Measurements from ENCODE around the gene TLX1. TPM values are rescaled to one million over a fixed set of nuclear protein-coding genes. Genes with fewer than 3 reads are reported as not detected.
"Not testable (repeated sequence)": the region's sequence is repeated elsewhere in the genome, so short reads cannot be mapped to it uniquely, and the experiment has no call there.

TLX1 gene
- polyA plus RNA-seq, 2 of the 4 experiments (the other 2 are of a cell fraction) = 0.06 TPM; not detected in 1

DNA sequence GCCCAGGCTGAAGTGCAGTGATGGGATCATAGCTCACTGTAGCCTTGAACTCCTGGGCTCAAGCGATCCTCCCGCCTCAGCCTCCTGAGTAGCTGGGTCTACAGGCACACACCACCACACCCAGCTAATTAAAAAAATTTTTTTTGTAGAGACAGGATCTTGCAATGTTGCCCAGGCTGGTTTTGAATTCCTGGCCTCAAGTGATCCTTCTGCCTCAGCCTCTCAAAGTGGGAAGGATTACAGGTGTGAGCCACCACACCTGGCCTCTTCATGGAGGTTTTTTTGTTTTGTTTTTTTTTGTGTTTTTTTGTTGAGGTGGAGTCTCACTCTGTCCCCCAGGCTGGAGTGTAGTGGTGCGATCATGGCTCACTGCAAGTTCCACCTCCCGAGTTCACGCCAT lies 23.4 kb downstream of the TLX1 start:
- FAIRE-seq; DNase-seq (ENCODE audit: low read depth in 1 of 2, low spot score in 1 of 2); H3K27ac ChIP-seq; ATAC-seq; H3K4me1 ChIP-seq; H3K4me2 ChIP-seq; H3K4me3 ChIP-seq; POLR2A ChIA-PET: not testable (repeated sequence)
- H3K9me3 ChIP-seq = peaks cover 12% of the 10 kb centered on the region
- CTCF ChIA-PET = interaction anchor here (0.6 to 6.4 kb wide), 8 partner anchors 8 to 435 kb away, joined by 3 to 61 read pairs (median 5); no protein-coding TSS in a partner anchor
- WGBS (ENCODE audit: missing lambda C conversion rate) = 71% methylated on average over 5 of the region's 5 CpGs

DNA sequence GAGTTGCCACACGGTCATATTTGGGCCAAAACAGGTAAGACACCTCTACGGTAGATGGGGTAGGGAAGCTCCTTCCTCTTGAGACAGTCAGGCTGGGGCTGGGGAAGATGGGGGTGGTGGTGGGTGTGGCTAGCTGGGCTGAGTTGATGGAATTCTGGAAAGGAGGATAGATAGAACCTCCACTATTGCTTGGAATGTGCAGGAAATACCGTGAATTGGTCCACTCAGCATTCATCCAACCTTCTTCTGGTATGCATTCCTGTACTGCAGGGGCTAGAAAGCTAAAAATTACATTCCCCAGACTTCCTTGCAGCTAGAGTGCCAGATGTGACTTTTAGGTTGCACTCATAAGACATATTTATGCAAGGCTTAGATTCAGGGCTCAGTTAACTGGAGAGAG lies 24.8 kb downstream of the TLX1 start:
- TF ChIP-seq HOXB5 (CRISPR knock-in tag; IDR thresholded peaks at IDR 0.05) (no peak), MAFK (IDR thresholded peaks at IDR 0.05; ENCODE audit: partially characterized antibody) (peak; percentile 20)
- DNase-seq (ENCODE audit: low read depth in 1 of 2, low spot score in 1 of 2) (no peak), ATAC-seq (no peak), FAIRE-seq (no peak)
- CTCF ChIA-PET = interaction anchor here (1.1 to 7.3 kb wide), 8 partner anchors 14 to 625 kb away, joined by 3 to 67 read pairs (median 4); no protein-coding TSS in a partner anchor
- no peak overlapping the region for H3K4me3 ChIP-seq
- WGBS (ENCODE audit: missing lambda C conversion rate) = 23% methylated on average over 3 of the region's 3 CpGs
- H3K4me2 ChIP-seq = no peak overlapping the region
- POLR2A ChIA-PET = interaction anchor here (0.5 kb wide), 1 partner anchor 434 kb away, joined by 7 read pairs; no protein-coding TSS in a partner anchor
- H3K9me3 ChIP-seq = 0 out of 3 replicates have a peak, but pooled peaks cover 2% of the 10 kb centered on the region
- no peak overlapping the region for H3K27ac ChIP-seq
- H3K4me1 ChIP-seq = 0 out of 3 replicates have a peak, but pooled peaks cover 6% of the 10 kb centered on the region

DNA sequence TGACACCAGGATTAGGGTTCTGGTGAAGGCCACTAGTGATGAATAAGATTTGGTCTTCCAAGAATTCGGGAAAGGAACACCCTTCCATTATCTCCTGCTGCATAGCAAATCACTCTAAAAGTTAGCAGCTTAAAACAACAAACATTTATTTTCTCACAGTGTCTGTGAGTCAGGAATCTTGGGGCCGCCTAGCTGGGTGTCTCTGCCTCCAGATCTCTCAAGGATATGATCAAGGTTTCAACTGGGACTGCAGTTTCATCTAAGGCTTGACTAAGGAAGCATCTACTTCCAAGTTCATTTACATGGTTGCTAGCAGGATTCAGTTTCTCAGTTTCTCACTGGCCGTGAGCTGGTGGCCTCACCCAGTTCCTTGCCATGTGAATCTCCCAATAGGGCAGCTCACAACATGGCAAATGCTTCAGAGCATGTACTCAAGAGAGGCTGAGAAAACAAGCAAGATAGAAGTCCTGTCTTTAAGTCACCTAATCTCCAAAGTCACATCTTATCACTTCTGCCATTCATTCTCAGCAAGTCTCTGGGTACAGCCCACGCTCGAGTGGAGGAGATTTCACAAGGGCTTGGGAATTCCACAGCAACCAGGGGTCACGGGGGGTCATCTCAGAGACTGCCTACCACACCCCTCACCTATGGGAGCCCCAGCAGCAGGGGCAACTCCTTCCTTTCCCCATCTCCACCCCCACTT lies 26.8 kb downstream of the TLX1 start:
- FAIRE-seq = no peak
- DNase-seq (ENCODE audit: low read depth in 1 of 2, low spot score in 1 of 2) = no peak
- POLR2A ChIA-PET = no interaction called here
- 0 out of 3 replicates have a peak, but pooled peaks cover 6% of the 10 kb centered on the region for H3K4me1 ChIP-seq
- H3K27ac ChIP-seq = peak overlapping the region in 1 of 2 experiments; percentile 16; a peak in 1 of 6 replicates
- H3K4me2 ChIP-seq = no peak overlapping the region
- whole genome bisulfite sequencing (ENCODE audit: missing lambda C conversion rate) = 32% methylated on average over 6 of the region's 6 CpGs
- H3K4me3 ChIP-seq = no peak overlapping the region
- CTCF ChIA-PET = interaction anchor here (0.7 to 7.3 kb wide), 8 partner anchors 9 to 399 kb away, joined by 3 to 67 read pairs (median 3); partner anchors contain the start of gene KAZALD1
- TF ChIP-seq MAZ (IDR thresholded peaks at IDR 0.05; ENCODE audit: borderline replicate concordance, low read depth, low read length) (no peak), SMC3 (IDR thresholded peaks at IDR 0.05) (no peak), BHLHE40 (IDR thresholded peaks at IDR 0.05; ENCODE audit: low read depth, low read length) (no peak), KDM5A (IDR thresholded peaks at IDR 0.05) (no peak), FOSL2 (IDR thresholded peaks at IDR 0.05) (no peak), FOSL2 (CRISPR knock-in tag; IDR thresholded peaks at IDR 0.05) (no peak), CBX8 (IDR thresholded peaks at IDR 0.05) (no peak), POLR2AphosphoS2 (conservative IDR thresholded peaks at IDR 0.05; ENCODE audit: low read length) (no peak), ZNF302 (CRISPR knock-in tag; IDR thresholded peaks at IDR 0.05) (no peak), RCOR1 (IDR thresholded peaks at IDR 0.05; ENCODE audit: low read depth, low read length) (no peak), PHF8 (IDR thresholded peaks at IDR 0.05; ENCODE audit: borderline replicate concordance, low read depth) (no peak), CEBPB (IDR thresholded peaks at IDR 0.05) (no peak), ZFP36 (IDR thresholded peaks at IDR 0.05; ENCODE audit: borderline replicate concordance, partially characterized antibody) (no peak), KDM1A (IDR thresholded peaks at IDR 0.05; ENCODE audit: low read depth) (no peak)
- TF ChIP-seq, protein P1, sequence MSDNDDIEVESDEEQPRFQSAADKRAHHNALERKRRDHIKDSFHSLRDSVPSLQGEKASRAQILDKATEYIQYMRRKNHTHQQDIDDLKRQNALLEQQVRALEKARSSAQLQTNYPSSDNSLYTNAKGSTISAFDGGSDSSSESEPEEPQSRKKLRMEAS (IDR thresholded peaks at IDR 0.05) = no peak
- TF ChIP-seq, protein P2, sequence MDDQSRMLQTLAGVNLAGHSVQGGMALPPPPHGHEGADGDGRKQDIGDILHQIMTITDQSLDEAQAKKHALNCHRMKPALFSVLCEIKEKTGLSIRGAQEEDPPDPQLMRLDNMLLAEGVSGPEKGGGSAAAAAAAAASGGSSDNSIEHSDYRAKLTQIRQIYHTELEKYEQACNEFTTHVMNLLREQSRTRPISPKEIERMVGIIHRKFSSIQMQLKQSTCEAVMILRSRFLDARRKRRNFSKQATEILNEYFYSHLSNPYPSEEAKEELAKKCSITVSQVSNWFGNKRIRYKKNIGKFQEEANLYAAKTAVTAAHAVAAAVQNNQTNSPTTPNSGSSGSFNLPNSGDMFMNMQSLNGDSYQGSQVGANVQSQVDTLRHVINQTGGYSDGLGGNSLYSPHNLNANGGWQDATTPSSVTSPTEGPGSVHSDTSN (IDR thresholded peaks at IDR 0.05) = no peak
- TF ChIP-seq, protein P3, sequence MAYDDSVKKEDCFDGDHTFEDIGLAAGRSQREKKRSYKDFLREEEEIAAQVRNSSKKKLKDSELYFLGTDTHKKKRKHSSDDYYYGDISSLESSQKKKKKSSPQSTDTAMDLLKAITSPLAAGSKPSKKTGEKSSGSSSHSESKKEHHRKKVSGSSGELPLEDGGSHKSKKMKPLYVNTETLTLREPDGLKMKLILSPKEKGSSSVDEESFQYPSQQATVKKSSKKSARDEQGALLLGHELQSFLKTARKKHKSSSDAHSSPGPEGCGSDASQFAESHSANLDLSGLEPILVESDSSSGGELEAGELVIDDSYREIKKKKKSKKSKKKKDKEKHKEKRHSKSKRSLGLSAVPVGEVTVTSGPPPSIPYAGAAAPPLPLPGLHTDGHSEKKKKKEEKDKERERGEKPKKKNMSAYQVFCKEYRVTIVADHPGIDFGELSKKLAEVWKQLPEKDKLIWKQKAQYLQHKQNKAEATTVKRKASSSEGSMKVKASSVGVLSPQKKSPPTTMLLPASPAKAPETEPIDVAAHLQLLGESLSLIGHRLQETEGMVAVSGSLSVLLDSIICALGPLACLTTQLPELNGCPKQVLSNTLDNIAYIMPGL (CRISPR knock-in tag; IDR thresholded peaks at IDR 0.05; ENCODE audit: borderline replicate concordance) = no peak
- TF ChIP-seq, protein P4, sequence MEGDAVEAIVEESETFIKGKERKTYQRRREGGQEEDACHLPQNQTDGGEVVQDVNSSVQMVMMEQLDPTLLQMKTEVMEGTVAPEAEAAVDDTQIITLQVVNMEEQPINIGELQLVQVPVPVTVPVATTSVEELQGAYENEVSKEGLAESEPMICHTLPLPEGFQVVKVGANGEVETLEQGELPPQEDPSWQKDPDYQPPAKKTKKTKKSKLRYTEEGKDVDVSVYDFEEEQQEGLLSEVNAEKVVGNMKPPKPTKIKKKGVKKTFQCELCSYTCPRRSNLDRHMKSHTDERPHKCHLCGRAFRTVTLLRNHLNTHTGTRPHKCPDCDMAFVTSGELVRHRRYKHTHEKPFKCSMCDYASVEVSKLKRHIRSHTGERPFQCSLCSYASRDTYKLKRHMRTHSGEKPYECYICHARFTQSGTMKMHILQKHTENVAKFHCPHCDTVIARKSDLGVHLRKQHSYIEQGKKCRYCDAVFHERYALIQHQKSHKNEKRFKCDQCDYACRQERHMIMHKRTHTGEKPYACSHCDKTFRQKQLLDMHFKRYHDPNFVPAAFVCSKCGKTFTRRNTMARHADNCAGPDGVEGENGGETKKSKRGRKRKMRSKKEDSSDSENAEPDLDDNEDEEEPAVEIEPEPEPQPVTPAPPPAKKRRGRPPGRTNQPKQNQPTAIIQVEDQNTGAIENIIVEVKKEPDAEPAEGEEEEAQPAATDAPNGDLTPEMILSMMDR (IDR thresholded peaks at IDR 0.05) = no peak
- no peaks in the 10 kb centered on the region for H3K9me3 ChIP-seq
- no peak for ATAC-seq

All from A549 (cell line).